ENCODE data around the gene TMEM132C.

Gene TMEM132C

GRCh38 chr12:128267131-128267622 is at the start of gene TMEM132C:
TSS of gene TMEM132C (plus strand) at chr12:128267170. CDS start at chr12:128267403, 233 bp downstream.
- TF ChIP-seq BHLHE40 (IDR thresholded peaks at IDR 0.05; ENCODE audit: borderline replicate concordance) (no peak), CTBP1 (IDR thresholded peaks at IDR 0.05; ENCODE audit: borderline replicate concordance) (no peak), LEF1 (IDR thresholded peaks at IDR 0.05; ENCODE audit: borderline replicate concordance) (no peak), SP1 (IDR thresholded peaks at IDR 0.05) (no peak), FOXK2 (IDR thresholded peaks at IDR 0.05) (no peak)
- DNase-seq (ENCODE audit: extremely low spot score) = no peak
- CTCF ChIA-PET = no interaction called here
- POLR2A ChIA-PET = no interaction called here

GRCh38 chr12:128224226-128224625 is 42.7 kb upstream of the TMEM132C start:
- TF ChIP-seq BHLHE40 (IDR thresholded peaks at IDR 0.05; ENCODE audit: borderline replicate concordance) = no peak
- TF ChIP-seq CTBP1 (IDR thresholded peaks at IDR 0.05; ENCODE audit: borderline replicate concordance) = no peak
- TF ChIP-seq TARDBP (IDR thresholded peaks at IDR 0.05) = no peak
- no peak for TF ChIP-seq HDGF (IDR thresholded peaks at IDR 0.05; ENCODE audit: borderline replicate concordance)
- no peak for TF ChIP-seq SP1 (IDR thresholded peaks at IDR 0.05)
- no peak for TF ChIP-seq SUZ12 (IDR thresholded peaks at IDR 0.05)
- no peak for TF ChIP-seq PKNOX1 (IDR thresholded peaks at IDR 0.05)
- TF ChIP-seq LEF1 (IDR thresholded peaks at IDR 0.05; ENCODE audit: borderline replicate concordance) = no peak
- no peak for TF ChIP-seq L3MBTL2 (conservative IDR thresholded peaks at IDR 0.05)
- no peak for TF ChIP-seq ZNF384 (IDR thresholded peaks at IDR 0.05)
- no peak for TF ChIP-seq FOXA1 (IDR thresholded peaks at IDR 0.05)
- TF ChIP-seq FOXM1 (IDR thresholded peaks at IDR 0.05; ENCODE audit: borderline replicate concordance) = no peak
- no peak for TF ChIP-seq ARNT (IDR thresholded peaks at IDR 0.05)
- no peak for TF ChIP-seq FOXK2 (IDR thresholded peaks at IDR 0.05)
- no peak for TF ChIP-seq ELF4 (IDR thresholded peaks at IDR 0.05)
- CTCF ChIA-PET = no interaction called here
- POLR2A ChIA-PET = no interaction called here
- no peak for DNase-seq (ENCODE audit: extremely low spot score)

GRCh38 chr12:128228581-128228980 is 38.4 kb upstream of the TMEM132C start:
- TF ChIP-seq BHLHE40 (IDR thresholded peaks at IDR 0.05; ENCODE audit: borderline replicate concordance) = no peak
- no peak for TF ChIP-seq L3MBTL2 (conservative IDR thresholded peaks at IDR 0.05)
- TF ChIP-seq ELF4 (IDR thresholded peaks at IDR 0.05) = no peak
- no peak for TF ChIP-seq LEF1 (IDR thresholded peaks at IDR 0.05; ENCODE audit: borderline replicate concordance)
- no peak for TF ChIP-seq ZNF384 (IDR thresholded peaks at IDR 0.05)
- TF ChIP-seq NFRKB (IDR thresholded peaks at IDR 0.05) = no peak
- no peak for TF ChIP-seq FOXA1 (IDR thresholded peaks at IDR 0.05)
- no peak for TF ChIP-seq FOXM1 (IDR thresholded peaks at IDR 0.05; ENCODE audit: borderline replicate concordance)
- DNase-seq (ENCODE audit: extremely low spot score) = no peak
- ChIA-PET POLR2A (no interaction called here), CTCF (no interaction called here)

GRCh38 chr12:128235635-128236417 is 31.1 kb upstream of the TMEM132C start:
- TF ChIP-seq L3MBTL2 (conservative IDR thresholded peaks at IDR 0.05) = no peak
- TF ChIP-seq TARDBP (IDR thresholded peaks at IDR 0.05) = no peak
- TF ChIP-seq HDGF (IDR thresholded peaks at IDR 0.05; ENCODE audit: borderline replicate concordance) = no peak
- no peak for TF ChIP-seq FOXA1 (IDR thresholded peaks at IDR 0.05)
- no peak for TF ChIP-seq ELF4 (IDR thresholded peaks at IDR 0.05)
- no peak for TF ChIP-seq NFRKB (IDR thresholded peaks at IDR 0.05)
- TF ChIP-seq SUZ12 (IDR thresholded peaks at IDR 0.05) = no peak
- TF ChIP-seq LEF1 (IDR thresholded peaks at IDR 0.05; ENCODE audit: borderline replicate concordance) = no peak
- no peak for TF ChIP-seq CTBP1 (IDR thresholded peaks at IDR 0.05; ENCODE audit: borderline replicate concordance)
- no peak for TF ChIP-seq SP1 (IDR thresholded peaks at IDR 0.05)
- no peak for TF ChIP-seq FOXM1 (IDR thresholded peaks at IDR 0.05; ENCODE audit: borderline replicate concordance)
- no peak for TF ChIP-seq ARNT (IDR thresholded peaks at IDR 0.05)
- no peak for TF ChIP-seq BHLHE40 (IDR thresholded peaks at IDR 0.05; ENCODE audit: borderline replicate concordance)
- no peak for TF ChIP-seq ZNF384 (IDR thresholded peaks at IDR 0.05)
- TF ChIP-seq FOXK2 (IDR thresholded peaks at IDR 0.05) = no peak
- TF ChIP-seq PKNOX1 (IDR thresholded peaks at IDR 0.05) = no peak
- ChIA-PET POLR2A (no interaction called here), CTCF (no interaction called here)
- DNase-seq (ENCODE audit: extremely low spot score) = no peak

- TF ChIP-seq NFRKB (IDR thresholded peaks at IDR 0.05) (no peak), LEF1 (IDR thresholded peaks at IDR 0.05; ENCODE audit: borderline replicate concordance) (no peak), L3MBTL2 (conservative IDR thresholded peaks at IDR 0.05) (no peak), CTBP1 (IDR thresholded peaks at IDR 0.05; ENCODE audit: borderline replicate concordance) (no peak)
- CTCF ChIA-PET = no interaction called here
- DNase-seq (ENCODE audit: extremely low spot score) = no peak
- POLR2A ChIA-PET = no interaction called here
Observed at GRCh38 chr12:128236525-128236924, 30.4 kb upstream of the TMEM132C start.

GRCh38 chr12:128240745-128241144 is 26.2 kb upstream of the TMEM132C start:
- DNase-seq (ENCODE audit: extremely low spot score) = no peak
- CTCF ChIA-PET = no interaction called here
- TF ChIP-seq CTBP1 (IDR thresholded peaks at IDR 0.05; ENCODE audit: borderline replicate concordance) (no peak), ARNT (IDR thresholded peaks at IDR 0.05) (no peak), FOXM1 (IDR thresholded peaks at IDR 0.05; ENCODE audit: borderline replicate concordance) (no peak), BHLHE40 (IDR thresholded peaks at IDR 0.05; ENCODE audit: borderline replicate concordance) (no peak), ELF4 (IDR thresholded peaks at IDR 0.05) (no peak), FOXK2 (IDR thresholded peaks at IDR 0.05) (no peak), ZNF384 (IDR thresholded peaks at IDR 0.05) (no peak), SUZ12 (IDR thresholded peaks at IDR 0.05) (no peak), PKNOX1 (IDR thresholded peaks at IDR 0.05) (no peak), TARDBP (IDR thresholded peaks at IDR 0.05) (no peak), LEF1 (IDR thresholded peaks at IDR 0.05; ENCODE audit: borderline replicate concordance) (no peak), FOXA1 (IDR thresholded peaks at IDR 0.05) (no peak), SP1 (IDR thresholded peaks at IDR 0.05) (no peak)
- POLR2A ChIA-PET = no interaction called here
